GM19372 (cell line): ENCODE data around the gene UCK1.
"Not testable (repeated sequence)": the region's sequence is repeated elsewhere in the genome, so short reads cannot be mapped to it uniquely, and the experiment has no call there.

ENCODE experiments used
- ATAC-seq: cut with Tn5 transposase; IDR thresholded peaks from one replicate; pipeline ENCODE4 v1.9.1; 2021; ENCODE audit warnings: mild to moderate bottlenecking, low read depth, moderate library complexity; ENCODE audit not compliant: unreplicated experiment

The UCK1 gene

DNA sequence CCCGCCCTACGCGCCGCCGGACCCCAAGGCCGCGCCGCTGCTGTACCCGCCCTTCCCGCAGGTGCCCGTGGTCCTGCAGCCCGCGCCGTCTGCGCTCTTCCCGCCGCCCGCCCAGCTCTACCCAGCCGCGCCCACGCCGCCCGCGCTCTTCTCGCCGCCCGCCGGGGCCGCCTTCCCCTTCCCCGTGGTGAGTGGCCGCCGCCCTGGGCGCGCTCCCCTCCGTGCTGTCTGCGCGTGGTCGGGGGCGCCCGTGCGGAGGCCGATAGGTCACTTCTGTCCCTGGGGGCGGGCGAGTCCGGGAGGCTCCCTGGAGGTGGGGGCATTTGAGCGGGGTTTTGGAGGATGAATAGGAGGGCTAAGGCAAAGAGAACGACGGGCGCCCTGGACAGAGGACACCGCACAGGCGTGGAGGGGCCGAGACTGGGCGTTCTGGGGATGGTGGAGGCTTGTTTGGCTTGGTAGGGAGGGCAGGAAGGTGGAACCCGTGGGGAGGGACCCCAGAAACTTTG, 23.8 kb upstream of the UCK1 start:
- no peak for ATAC-seq

DNA sequence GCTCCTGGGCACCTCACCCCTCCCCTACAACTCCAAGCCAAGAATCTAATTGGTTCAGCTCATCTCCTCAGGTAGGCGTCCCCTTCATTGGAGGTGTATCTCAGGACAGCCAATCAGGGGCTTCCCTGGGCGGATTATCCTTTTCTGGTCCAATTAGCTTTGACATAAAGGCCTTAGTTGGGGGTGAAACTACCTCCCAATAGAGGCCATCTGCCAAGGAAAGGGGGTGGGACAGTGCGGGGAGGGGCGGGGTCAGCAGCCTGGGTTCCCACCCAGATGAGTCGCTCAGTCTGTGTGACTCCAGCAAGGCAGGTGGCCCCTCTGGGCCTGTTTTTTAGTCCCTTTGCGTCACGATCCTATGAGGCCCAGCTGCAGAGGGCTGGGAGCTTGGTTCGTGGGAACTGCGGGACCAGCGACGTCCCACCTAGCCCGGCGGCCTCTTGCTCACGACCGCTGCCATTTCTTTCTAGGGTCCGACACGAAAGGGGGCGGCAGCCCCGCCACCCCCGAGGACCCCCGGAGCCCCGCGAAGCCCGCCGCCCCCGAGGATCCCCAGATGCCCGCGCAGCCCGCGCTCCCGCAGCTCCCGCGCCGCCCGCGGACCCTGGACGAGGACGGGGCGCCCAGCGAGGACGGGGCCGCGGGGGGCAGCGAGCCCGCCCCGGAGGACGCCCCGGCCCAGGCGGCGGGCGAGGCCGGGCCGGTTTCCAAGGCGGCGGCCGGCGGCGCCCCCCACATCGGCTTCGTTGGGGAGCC, 23.2 kb upstream of the UCK1 start:
- ATAC-seq, result no peak

- no peak for ATAC-seq
Measured at GRCh38 chr9:131552030-131552429, 21.0 kb upstream of the UCK1 start.

- ATAC-seq, result not testable (repeated sequence)
Measured at GRCh38 chr9:131550465-131550864, 19.4 kb upstream of the UCK1 start.

GRCh38 chr9:131549186-131549585, 18.1 kb upstream of the UCK1 start:
- not testable (repeated sequence) for ATAC-seq

DNA sequence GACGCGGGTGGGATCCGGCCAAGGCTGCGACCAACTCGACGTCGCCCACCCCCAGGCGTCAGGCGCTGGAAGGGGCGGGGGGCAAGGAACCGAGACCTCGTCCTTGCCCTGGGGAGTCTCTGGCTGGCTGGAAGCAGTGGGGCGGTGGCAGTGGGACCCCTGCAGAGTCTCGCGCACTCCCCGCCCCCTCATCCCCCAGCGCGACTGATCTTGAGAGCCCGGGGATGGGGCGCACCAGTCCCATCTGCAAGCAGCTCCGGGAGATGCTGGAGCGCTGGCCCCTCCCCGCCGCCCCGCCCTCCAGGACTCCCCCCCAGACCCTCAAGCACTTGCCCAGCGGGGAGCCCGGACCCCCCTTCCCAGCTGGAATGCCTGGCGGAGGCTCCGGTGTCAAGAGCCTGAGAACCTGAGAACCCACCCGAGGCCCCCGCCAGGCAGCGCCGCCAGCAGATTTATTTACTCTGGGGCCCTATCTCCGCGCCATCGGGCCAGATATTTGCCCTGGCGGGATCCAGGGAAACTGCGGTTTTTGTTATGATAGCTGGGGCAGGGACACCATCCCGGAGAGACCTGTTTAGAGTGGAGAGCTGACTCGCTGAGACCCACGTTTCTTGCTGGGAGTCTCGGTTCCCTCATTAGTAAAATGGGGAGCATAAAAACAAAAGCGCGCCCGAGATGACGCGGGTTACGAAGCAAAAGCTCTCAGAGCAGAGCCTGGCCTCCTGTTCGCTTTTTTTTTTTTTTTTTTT, 15.4 kb upstream of the UCK1 start:
- no peak for ATAC-seq

DNA sequence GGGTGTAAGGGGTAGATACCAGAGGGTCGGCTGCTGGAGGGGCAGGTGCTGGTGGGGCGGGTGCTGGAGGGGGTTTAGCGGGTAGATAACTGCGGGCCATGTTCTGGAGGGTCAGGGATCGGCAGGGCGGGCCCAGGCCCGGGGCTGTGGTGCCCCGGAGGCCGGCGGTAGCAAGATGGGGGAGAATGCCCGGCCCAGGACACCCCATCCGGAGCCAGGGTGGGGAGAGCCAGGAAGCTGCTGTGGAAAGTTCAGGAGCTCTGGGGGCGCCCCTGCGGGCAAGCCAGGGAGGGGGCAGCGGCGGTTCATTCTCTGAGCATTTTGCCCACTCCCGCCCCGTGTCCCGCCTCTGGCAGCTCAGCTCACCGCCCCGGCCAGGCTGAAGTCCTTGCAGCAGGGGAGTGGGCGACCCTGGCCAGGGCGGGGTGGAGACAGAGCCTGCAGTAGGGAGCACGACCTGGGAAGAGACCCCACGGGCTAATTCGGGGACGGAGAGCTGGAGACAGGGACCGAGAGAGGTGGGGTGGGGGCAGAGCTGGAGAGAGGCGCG, 14.8 kb upstream of the UCK1 start:
- no peak for ATAC-seq

DNA sequence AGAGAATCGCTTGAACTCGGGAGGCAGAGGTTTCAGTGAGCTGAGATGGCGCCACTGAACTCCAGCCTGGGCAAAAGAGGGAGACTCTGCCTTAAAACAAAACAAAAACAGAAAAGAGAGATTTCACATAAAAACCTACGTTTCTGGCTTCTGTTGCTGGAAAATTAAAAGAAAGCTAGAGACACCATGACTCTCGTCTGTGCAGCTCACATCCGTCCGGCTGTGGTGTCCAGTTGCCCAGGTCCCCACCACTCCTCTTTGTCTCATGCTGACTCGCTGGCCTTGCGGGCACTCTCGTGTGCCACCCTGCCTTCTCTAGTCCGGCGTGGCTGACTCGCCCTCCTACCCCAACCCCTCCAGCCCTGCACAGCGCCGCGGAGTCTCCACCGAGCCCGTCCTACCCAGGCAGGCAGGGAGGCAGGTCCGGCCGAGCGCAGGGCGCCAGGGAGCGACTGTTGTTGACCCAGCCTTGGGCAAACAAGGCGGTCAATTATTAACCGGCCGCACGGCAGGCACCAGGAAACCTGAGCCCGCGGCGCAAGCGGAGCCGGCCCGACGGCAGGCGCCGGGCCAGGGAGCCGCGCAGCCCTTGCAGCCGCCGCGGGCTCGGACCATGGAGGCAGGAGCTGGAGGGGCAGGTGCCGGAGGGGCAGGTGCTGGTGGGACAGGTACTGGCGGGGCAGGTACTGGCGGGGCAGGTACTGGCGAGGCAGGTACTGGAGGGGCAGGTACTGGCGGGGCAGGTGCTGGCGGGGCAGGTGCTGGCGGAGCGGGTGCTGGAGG, 14.1 kb upstream of the UCK1 start, which contains the start of gene PRRT1B:
TSS of gene PRRT1B (plus strand) at position 521 of the 783 bp plus-strand sequence. CDS start at position 614, 93 bp downstream.
- ATAC-seq, result no peak

DNA sequence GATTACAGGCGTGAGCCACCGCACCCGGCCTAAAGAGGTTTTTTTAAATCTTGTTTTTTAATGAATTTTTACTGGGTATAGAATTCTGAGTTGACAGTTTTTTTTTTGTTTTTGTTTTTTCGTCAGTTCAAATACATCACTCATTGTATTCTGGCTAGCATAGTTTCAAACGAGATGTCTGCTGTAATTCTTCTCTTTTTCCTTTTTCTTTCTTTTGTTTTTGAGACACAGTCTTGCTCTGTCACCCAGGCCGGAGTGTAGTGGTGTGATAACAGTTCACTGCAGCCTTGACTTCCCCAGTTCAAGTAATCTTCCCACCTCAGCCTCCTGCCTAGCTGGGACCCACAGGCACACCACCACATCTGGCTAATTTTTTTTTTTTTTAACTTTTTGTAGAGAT, 12.1 kb upstream of the UCK1 start:
- no peak for ATAC-seq

- no peak for ATAC-seq
Measured at GRCh38 chr9:131539223-131539923, 8.3 kb upstream of the UCK1 start.

DNA sequence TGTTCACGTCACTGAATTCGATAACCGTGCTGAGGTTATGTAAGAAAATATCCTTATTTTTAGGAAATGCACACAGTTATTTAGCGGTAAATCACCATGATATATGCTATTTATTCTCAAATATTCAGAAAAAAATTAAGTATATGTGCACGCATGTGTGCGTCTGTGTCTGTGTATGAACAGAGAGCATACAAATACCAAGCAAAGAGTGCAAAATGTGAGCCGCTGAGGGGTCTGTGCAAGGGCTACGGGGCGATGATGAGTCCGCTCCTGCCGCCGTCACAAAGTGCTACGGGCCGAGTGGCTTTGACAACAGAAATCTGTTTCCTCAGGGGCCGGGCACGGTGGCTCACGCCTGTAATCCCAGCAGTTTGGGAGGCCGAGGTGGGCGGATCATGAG, 6.9 kb upstream of the UCK1 start:
- no peak for ATAC-seq

DNA sequence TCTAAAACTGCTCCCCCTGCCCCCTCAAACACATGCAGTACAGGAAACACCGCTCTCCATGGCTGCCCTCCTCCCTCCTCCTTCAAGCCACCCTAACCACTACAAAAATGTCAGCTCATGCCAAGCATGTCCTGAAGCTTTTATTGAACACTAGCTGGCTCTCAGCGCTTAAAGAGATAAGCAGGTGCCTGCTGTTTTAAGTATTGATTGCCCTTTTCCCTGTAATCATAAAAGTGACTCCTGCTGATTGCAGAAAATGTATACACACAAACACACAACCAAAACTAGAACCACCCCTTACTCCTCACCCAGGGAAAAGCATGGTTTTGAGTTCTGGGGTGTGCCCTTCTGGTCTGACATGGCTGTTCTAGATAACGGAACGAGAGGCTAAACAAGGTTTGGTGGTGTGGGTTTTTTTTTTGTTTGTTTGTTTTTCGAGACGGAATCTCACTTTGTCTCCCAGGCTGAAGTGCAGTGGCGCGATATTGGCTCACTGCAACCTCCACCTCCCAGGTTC, 3.7 kb upstream of the UCK1 start:
- no peak for ATAC-seq

- peak; percentile 33 for ATAC-seq
Measured at GRCh38 chr9:131530546-131530919, 530 bp downstream of the UCK1 start.

DNA sequence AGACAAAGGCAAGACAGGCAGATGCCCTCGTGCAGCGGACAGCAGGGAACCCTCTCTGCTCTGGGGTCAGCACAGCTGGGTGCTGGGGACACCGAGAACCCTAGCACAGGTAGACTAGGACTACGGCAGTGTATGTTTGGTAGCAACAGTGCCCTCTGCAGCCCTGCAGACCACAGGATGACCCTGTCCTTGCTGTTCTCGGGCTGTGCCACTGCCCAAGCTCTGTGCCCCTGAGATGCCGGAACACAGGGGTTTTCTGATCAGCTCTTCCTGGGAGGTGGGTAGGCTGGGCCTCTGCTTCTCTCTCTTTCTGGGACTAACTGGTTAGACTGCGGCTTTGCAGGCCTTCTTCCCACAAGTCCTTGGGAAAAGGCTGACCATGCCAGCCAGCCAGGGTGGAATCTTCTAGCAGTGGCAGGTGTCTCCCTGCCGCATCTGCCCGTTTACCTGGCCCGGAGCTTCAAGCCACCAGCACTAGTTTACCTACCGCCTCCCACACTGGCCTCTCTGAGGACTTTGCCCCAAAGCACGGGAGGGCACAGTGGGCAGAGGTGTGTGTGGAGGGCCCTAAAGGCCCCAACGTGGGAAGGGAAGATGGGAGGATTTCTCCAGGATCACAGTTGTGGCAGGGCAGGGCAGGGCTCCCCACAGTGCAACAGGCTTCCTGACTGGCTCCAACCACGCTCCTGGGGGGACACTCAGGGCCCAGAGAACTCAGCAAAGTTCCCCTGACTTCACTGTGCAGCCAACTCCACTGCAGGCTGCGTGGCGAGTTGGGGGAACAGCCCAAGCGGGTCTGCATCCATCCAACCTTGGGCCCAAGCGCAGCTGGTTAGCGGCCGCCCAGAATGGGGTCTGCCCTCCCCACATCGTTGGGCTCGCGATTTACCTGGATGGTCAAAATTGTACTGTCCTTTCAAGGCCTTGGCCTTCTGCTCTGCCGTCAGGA, 1.2 kb downstream of the UCK1 start:
- ATAC-seq, result no peak

- ATAC-seq, result no peak
Measured at GRCh38 chr9:131528886-131529505, 2.1 kb downstream of the UCK1 start.

GRCh38 chr9:131528186-131528585, 2.9 kb downstream of the UCK1 start:
- no peak for ATAC-seq

DNA sequence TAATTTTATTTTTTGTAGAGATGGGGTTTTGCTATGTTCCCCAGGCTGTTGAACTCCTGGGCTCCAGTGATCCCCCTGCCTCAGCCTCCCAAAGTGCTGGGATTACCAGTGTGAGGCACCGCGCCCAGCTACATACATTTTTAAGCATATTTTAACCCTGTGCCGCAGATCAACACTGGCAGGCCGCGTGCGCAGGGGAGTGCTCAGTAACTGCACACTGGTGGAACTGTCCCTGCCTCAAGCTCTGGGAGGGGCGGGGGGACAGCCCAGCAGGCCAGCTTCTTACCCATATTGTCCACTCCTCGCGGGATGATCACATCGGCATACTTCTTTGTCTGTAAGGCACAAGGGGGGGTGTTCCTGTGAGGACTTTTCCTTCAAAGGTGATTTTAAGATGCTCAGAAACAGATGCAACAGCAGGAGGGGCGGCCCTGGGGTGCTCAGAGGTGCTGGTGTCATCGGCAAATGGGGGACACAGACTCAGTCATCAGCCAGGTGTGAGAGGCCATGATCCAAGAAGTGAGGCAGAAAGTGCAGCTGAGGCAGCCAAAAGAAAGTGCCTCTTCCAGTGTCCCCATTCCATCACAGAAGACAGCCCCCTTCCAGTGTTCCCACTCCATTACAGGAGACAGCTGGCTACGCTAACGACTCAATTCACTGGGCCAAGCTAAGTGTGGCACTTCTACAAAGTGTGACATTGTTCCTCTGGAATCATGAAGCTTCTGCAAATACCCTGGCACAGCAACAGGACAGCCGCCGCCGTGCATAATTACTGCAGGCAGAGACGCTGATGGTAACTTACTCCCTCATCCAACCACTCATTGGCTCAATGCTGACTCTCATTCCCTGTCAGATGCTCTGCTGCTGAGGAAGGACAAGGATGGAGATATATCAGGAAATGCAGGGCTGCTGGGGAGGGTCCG, 5.2 kb downstream of the UCK1 start:
- ATAC-seq, result no peak
